ENCODE results near the gene DNAH2. TPM values are rescaled to one million over a fixed set of nuclear protein-coding genes. Genes with fewer than 3 reads are reported as not detected.
A peak's percentile ranks its signal among the peaks of the same experiment; 100 is the strongest.

The DNAH2 gene
- total and polyA plus RNA-seq, 9 of the 15 experiments (the other 6 are each of a cell fraction or from before 2014, with no cell fraction given): 0.03 TPM; not detected in 8

GRCh38 chr17:7842380-7843256 is 125.1 kb downstream of the DNAH2 start (continued):
- TF ChIP-seq CHD7 (IDR thresholded peaks at IDR 0.05; ENCODE audit: low read depth, low read length) (no peak), SREBF2 (CRISPR knock-in tag; IDR thresholded peaks at IDR 0.05) (no peak), ETV1 (tag; conservative IDR thresholded peaks at IDR 0.05; ENCODE audit: low read depth) (peak; percentile 34; the same call in 1 of the 2 replicates), HNRNPK (IDR thresholded peaks at IDR 0.05; ENCODE audit: low read depth, low read length, poor library complexity, severe bottlenecking) (no peak), ZNF639 (CRISPR knock-in tag; conservative IDR thresholded peaks at IDR 0.05 in 1 of 2, IDR thresholded peaks at IDR 0.05 in 1 of 2) (no peak; a peak in 1 of 4 replicates), ZNF133 (CRISPR knock-in tag; IDR thresholded peaks at IDR 0.05) (no peak), ZNF507 (tag; conservative IDR thresholded peaks at IDR 0.05) (no peak), KDM1A (IDR thresholded peaks at IDR 0.05) (no peak), CREB3L1 (IDR thresholded peaks at IDR 0.05; ENCODE audit: borderline replicate concordance, low read depth) (no peak), CBX5 (IDR thresholded peaks at IDR 0.05; ENCODE audit: borderline replicate concordance, low read depth) (no peak), SRSF7 (optimal IDR thresholded peaks at IDR 0.05; ENCODE audit: low read depth, low read length) (no peak), SMAD4 (CRISPR knock-in tag; conservative IDR thresholded peaks at IDR 0.05) (no peak; the same call in 1 of the 2 replicates)

Measured in K562 (cell line).